Measurements from ENCODE around the gene EXOC3L4.

DNA sequence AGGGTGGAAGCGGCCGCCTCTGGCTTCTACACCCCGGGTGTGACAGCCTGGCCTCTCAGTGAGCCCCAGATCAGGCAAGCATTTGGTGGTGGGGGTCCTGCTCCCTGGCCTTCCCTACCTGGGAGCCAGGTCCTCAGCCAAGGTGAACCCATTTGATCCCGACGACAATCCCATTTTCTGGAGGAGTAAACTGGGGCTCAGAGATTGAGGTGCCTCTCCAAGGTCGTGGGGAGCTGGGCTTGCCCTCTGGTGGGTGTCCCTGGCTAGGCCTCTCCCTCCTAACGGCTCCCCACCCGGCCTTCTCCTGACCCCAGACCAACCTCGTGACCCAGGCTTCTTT, 2.7 kb upstream of the EXOC3L4 start:
- TF ChIP-seq, protein P1, sequence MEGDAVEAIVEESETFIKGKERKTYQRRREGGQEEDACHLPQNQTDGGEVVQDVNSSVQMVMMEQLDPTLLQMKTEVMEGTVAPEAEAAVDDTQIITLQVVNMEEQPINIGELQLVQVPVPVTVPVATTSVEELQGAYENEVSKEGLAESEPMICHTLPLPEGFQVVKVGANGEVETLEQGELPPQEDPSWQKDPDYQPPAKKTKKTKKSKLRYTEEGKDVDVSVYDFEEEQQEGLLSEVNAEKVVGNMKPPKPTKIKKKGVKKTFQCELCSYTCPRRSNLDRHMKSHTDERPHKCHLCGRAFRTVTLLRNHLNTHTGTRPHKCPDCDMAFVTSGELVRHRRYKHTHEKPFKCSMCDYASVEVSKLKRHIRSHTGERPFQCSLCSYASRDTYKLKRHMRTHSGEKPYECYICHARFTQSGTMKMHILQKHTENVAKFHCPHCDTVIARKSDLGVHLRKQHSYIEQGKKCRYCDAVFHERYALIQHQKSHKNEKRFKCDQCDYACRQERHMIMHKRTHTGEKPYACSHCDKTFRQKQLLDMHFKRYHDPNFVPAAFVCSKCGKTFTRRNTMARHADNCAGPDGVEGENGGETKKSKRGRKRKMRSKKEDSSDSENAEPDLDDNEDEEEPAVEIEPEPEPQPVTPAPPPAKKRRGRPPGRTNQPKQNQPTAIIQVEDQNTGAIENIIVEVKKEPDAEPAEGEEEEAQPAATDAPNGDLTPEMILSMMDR (IDR thresholded peaks at IDR 0.05) = peak; percentile 39
- TF ChIP-seq EZH2 (IDR thresholded peaks at IDR 0.05; ENCODE audit: borderline replicate concordance, insufficient read depth, low read depth, low read length, poor library complexity, severe bottlenecking) = no peak

Measured in B cell (primary cell).